ENCODE results near the gene FAM50A. TPM values are rescaled to one million over a fixed set of nuclear protein-coding genes. Genes with fewer than 3 reads are reported as not detected.

The FAM50A gene
- total RNA-seq, 1 experiment from 2014 or later, result 57.4 TPM

GRCh38 chrX:154404625-154405192, 39.2 kb upstream of the FAM50A start:
- no peak overlapping the region for H3K18ac ChIP-seq (ENCODE audit: insufficient read length, low read depth, low read length)
- H3K27me3 ChIP-seq (ENCODE audit: insufficient read depth, low read length), result no peaks in the 10 kb centered on the region
- H3K9me3 ChIP-seq (ENCODE audit: control insufficient read depth, low read depth, low read length), result peaks cover 19% of the 10 kb centered on the region
- H3K4ac ChIP-seq (ENCODE audit: low read depth, low read length), result no peak overlapping the region
- H2BK120ac ChIP-seq (ENCODE audit: low read depth, low read length, poor library complexity, severe bottlenecking), result no peak overlapping the region
- peaks cover 9 to 16% of the 10 kb centered on the region in 2 experiments for H3K4me1 Mint-ChIP-seq
- no peak overlapping the region for H2AK5ac ChIP-seq (ENCODE audit: insufficient read length, low read length)
- H3K14ac ChIP-seq (ENCODE audit: insufficient read depth, low read length), result no peak overlapping the region
- H3K4me3 Mint-ChIP-seq, result no peak overlapping the region
- no peak overlapping the region for H2BK15ac ChIP-seq (ENCODE audit: low read depth, low read length)
- H3K23ac ChIP-seq (ENCODE audit: insufficient read length, low read depth, low read length), result no peak overlapping the region
- H3K36me3 Mint-ChIP-seq (ENCODE audit: insufficient read depth in 1 of 3, low read depth in 3 of 3), result peaks cover 18 to 37% (median 26%) of the 10 kb centered on the region in 3 experiments
- no peak overlapping the region for H4K8ac ChIP-seq (replicated peaks; ENCODE audit: insufficient read length, low read depth, low read length)
- no CpG with 5 or more reads among the region's 16 CpGs for WGBS (ENCODE audit: extremely low coverage, insufficient read length, low lambda C conversion rate)
- DNase-seq, result no peak
- no peaks in the 10 kb centered on the region for H3K23me2 ChIP-seq (ENCODE audit: insufficient read length, low read depth, low read length, poor library complexity, severe bottlenecking)
- peaks cover 74 to 76% of the 10 kb centered on the region in 2 experiments for H3K9me3 Mint-ChIP-seq
- H2BK5ac ChIP-seq (ENCODE audit: insufficient read length, low read length), result no peak overlapping the region
- no peaks in the 10 kb centered on the region for H3K79me2 ChIP-seq (ENCODE audit: insufficient read depth, low read length)
- no peaks in the 10 kb centered on the region for H3K27me3 Mint-ChIP-seq (ENCODE audit: low read depth)
- no peaks in the 10 kb centered on the region for H4K20me1 ChIP-seq (ENCODE audit: control insufficient read depth, insufficient read depth, insufficient read length)
- H3K27ac Mint-ChIP-seq, result no peak overlapping the region
- H3K27ac ChIP-seq (ENCODE audit: insufficient read length, low read depth, low read length), result no peak overlapping the region
- no peak overlapping the region for H3K4me2 ChIP-seq (ENCODE audit: insufficient read depth, insufficient read length, low read length)
- H3K56ac ChIP-seq (ENCODE audit: insufficient read length, low read depth, low read length), result no peak overlapping the region
- no peak overlapping the region for H3T11ph ChIP-seq (ENCODE audit: low read length)
- TF ChIP-seq, protein P1, sequence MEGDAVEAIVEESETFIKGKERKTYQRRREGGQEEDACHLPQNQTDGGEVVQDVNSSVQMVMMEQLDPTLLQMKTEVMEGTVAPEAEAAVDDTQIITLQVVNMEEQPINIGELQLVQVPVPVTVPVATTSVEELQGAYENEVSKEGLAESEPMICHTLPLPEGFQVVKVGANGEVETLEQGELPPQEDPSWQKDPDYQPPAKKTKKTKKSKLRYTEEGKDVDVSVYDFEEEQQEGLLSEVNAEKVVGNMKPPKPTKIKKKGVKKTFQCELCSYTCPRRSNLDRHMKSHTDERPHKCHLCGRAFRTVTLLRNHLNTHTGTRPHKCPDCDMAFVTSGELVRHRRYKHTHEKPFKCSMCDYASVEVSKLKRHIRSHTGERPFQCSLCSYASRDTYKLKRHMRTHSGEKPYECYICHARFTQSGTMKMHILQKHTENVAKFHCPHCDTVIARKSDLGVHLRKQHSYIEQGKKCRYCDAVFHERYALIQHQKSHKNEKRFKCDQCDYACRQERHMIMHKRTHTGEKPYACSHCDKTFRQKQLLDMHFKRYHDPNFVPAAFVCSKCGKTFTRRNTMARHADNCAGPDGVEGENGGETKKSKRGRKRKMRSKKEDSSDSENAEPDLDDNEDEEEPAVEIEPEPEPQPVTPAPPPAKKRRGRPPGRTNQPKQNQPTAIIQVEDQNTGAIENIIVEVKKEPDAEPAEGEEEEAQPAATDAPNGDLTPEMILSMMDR (conservative IDR thresholded peaks at IDR 0.05), result no peak
- no peak overlapping the region for H4K5ac ChIP-seq (ENCODE audit: insufficient read length, low read depth, low read length)
- H2AFZ ChIP-seq (ENCODE audit: low read length), result no peak overlapping the region
- no peaks in the 10 kb centered on the region for H3K4me1 ChIP-seq (ENCODE audit: insufficient read depth, low read length)
- H3K79me1 ChIP-seq (ENCODE audit: insufficient read depth, low read depth, low read length, poor library complexity, severe bottlenecking), result no peaks in the 10 kb centered on the region
- H4K91ac ChIP-seq (ENCODE audit: insufficient read length, low read depth, low read length), result no peak overlapping the region
- H2BK12ac ChIP-seq (ENCODE audit: insufficient read length, low read depth, low read length), result no peak overlapping the region
- H3K9ac ChIP-seq (ENCODE audit: extremely low read depth, insufficient read length, low read length), result no peak overlapping the region
- no peak overlapping the region for H2BK20ac ChIP-seq (ENCODE audit: low read depth, low read length, poor library complexity, severe bottlenecking)
